CD8-positive, alpha-beta memory T cell (primary cell): ENCODE data around the gene MAPK7. TPM values are rescaled to one million over a fixed set of nuclear protein-coding genes. Genes with fewer than 3 reads are reported as not detected.

Experiments used
- CTCF ChIA-PET: fragments of 350-600 bp; sonication (Branson Sonifier 250); formaldehyde crosslinking; loops from one replicate; lab custom pipeline; 2021; ENCODE audit warnings: antibody characterized with exemption; lab: Charles Lee
- POLR2A ChIA-PET: fragments of 350-600 bp; sonication (Branson Sonifier 250); formaldehyde crosslinking; loops from one replicate; lab custom pipeline; 2021; ENCODE audit warnings: antibody characterized with exemption; lab: Charles Lee
- DNase-seq, 5 donors: peaks; one replicate each; pipeline versions ENCODE4 v3.0.0 to v3.0.0-alpha.2; 2020 to 2022; ENCODE audit warnings: mixed read lengths in 1 of 5
- H3K27ac ChIP-seq: one replicate; pipeline ENCODE4 v1.7.0; 2013; ENCODE audit warnings: low read depth, mild to moderate bottlenecking, low read length, moderate library complexity
- H3K27me3 ChIP-seq: 2 replicates; pipeline ENCODE4 v1.7.0; 2013; ENCODE audit warnings: low read length, mild to moderate bottlenecking; ENCODE audit not compliant: insufficient read depth, poor library complexity, severe bottlenecking
- H3K36me3 ChIP-seq: 2 replicates; pipeline ENCODE4 v1.7.0; 2013; ENCODE audit warnings: mild to moderate bottlenecking, low read length, moderate library complexity; ENCODE audit not compliant: insufficient read depth
- H3K4me1 ChIP-seq: 2 replicates; pipeline ENCODE4 v1.7.0; 2013; ENCODE audit warnings: mild to moderate bottlenecking, low read length, moderate library complexity; ENCODE audit not compliant: insufficient read depth
- H3K4me3 ChIP-seq: 2 replicates; pipeline ENCODE4 v1.7.0; 2013; ENCODE audit warnings: mild to moderate bottlenecking, low read length
- H3K9me3 ChIP-seq: 2 replicates; pipeline ENCODE4 v1.7.0; 2013; ENCODE audit warnings: mild to moderate bottlenecking, low read length
- H3K27ac Mint-ChIP-seq, 8 donors: one replicate each; pipeline ENCODE4 v1.8.0; 2020 to 2021; ENCODE audit warnings: mixed read lengths in 8 of 8, mild to moderate bottlenecking in 6 of 8, inconsistent platforms in 3 of 8, moderate library complexity in 3 of 8
- H3K27me3 Mint-ChIP-seq, 2 donors: one replicate each; pipeline ENCODE4 v1.8.0; 2020 to 2021; ENCODE audit warnings: mixed read lengths in 2 of 2, mild to moderate bottlenecking in 1 of 2, moderate library complexity in 1 of 2
- H3K36me3 Mint-ChIP-seq, 3 donors: one replicate each; pipeline ENCODE4 v1.8.0; 2020 to 2021; ENCODE audit warnings: mixed read lengths in 3 of 3, inconsistent platforms in 1 of 3, mild to moderate bottlenecking in 1 of 3
- H3K4me1 Mint-ChIP-seq, 3 donors: one replicate each; pipeline ENCODE4 v1.8.0; 2020 to 2021; ENCODE audit warnings: mixed read lengths in 3 of 3, inconsistent platforms in 1 of 3, mild to moderate bottlenecking in 1 of 3
- H3K4me3 Mint-ChIP-seq, 7 donors: one replicate each; pipeline ENCODE4 v1.8.0; 2020 to 2021; ENCODE audit warnings: mixed read lengths in 7 of 7, mild to moderate bottlenecking in 6 of 7, moderate library complexity in 4 of 7, inconsistent platforms in 2 of 7
- H3K9me3 Mint-ChIP-seq, 5 donors: one replicate each; pipeline ENCODE4 v1.8.0; 2020 to 2022; ENCODE audit warnings: mixed read lengths in 5 of 5, mild to moderate bottlenecking in 3 of 5, moderate library complexity in 2 of 5, inconsistent platforms in 1 of 5
- polyA plus RNA-seq: library from polyadenylated mRNA; unstranded; fragments of 300-500 nt; fragmentation: Illumina TruSeq; gene quantifications from one replicate; pipeline ENCODE4 v1.2.3, GENCODE V29; 2021
- total RNA-seq, 2 experiments: library from RNA; stranded (reverse); gene quantifications; one replicate each; pipeline ENCODE4 v1.2.3, GENCODE V29; 2021

Gene MAPK7
- total and polyA plus RNA-seq, 3 experiments from 2014 or later = 11.2 to 19.8 (median 15.1) TPM

- H3K4me3 ChIP-seq = no peak overlapping the region
- ChIA-PET CTCF (interaction anchor here (1.0 to 2.5 kb wide), 2 partner anchors 8 to 10 kb away, joined by 5 to 14 read pairs; partner anchors contain the start of gene B9D1), POLR2A (no interaction called here)
- H3K27ac ChIP-seq = no peak overlapping the region
- H3K27me3 ChIP-seq = no peaks in the 10 kb centered on the region
- H3K27me3 Mint-ChIP-seq = peaks cover 11 to 14% of the 10 kb centered on the region in 2 donors
- H3K4me1 Mint-ChIP-seq = no peaks in the 10 kb centered on the region
- H3K9me3 Mint-ChIP-seq = no peaks in the 10 kb centered on the region
- no peak overlapping the region for H3K27ac Mint-ChIP-seq
- H3K4me1 ChIP-seq = no peaks in the 10 kb centered on the region
- H3K4me3 Mint-ChIP-seq = no peak overlapping the region
- H3K36me3 Mint-ChIP-seq = no peaks in the 10 kb centered on the region
- H3K36me3 ChIP-seq = no peaks in the 10 kb centered on the region
- no peak for DNase-seq
- H3K9me3 ChIP-seq = no peaks in the 10 kb centered on the region
Observed at GRCh38 chr17:19354748-19355147, 23.6 kb upstream of the MAPK7 start.

GRCh38 chr17:19357351-19357750 is 20.9 kb upstream of the MAPK7 start:
- Mint-ChIP-seq H3K4me1 (peaks cover 7 to 11% (median 10%) of the 10 kb centered on the region in 3 donors), H3K4me3 (peak overlapping the region in 1 of 7 donors; percentile 31), H3K27me3 (peaks cover 9 to 14% of the 10 kb centered on the region in 2 donors), H3K9me3 (no peaks in the 10 kb centered on the region), H3K36me3 (no peaks in the 10 kb centered on the region), H3K27ac (no peak overlapping the region)
- DNase-seq = no peak
- POLR2A ChIA-PET = no interaction called here
- CTCF ChIA-PET = interaction anchor here (2.6 kb wide), 1 partner anchor 90 kb away, joined by 10 read pairs; no protein-coding TSS in a partner anchor
- Histone ChIP-seq H3K27me3 (no peaks in the 10 kb centered on the region), H3K4me3 (no peak overlapping the region), H3K4me1 (peaks cover 7% of the 10 kb centered on the region), H3K9me3 (no peaks in the 10 kb centered on the region), H3K27ac (no peak overlapping the region), H3K36me3 (no peaks in the 10 kb centered on the region)

GRCh38 chr17:19357761-19358160 is 20.5 kb upstream of the MAPK7 start:
- H3K9me3 ChIP-seq = no peaks in the 10 kb centered on the region
- ChIA-PET POLR2A (no interaction called here), CTCF (interaction anchor here (2.6 kb wide), 1 partner anchor 90 kb away, joined by 10 read pairs; no protein-coding TSS in a partner anchor)
- Mint-ChIP-seq H3K36me3 (peaks cover 0 to 2% (median 0%) of the 10 kb centered on the region in 3 donors), H3K4me1 (peaks cover 9 to 13% (median 10%) of the 10 kb centered on the region in 3 donors), H3K27ac (no peak overlapping the region), H3K4me3 (no peak overlapping the region), H3K27me3 (peaks cover 9 to 14% of the 10 kb centered on the region in 2 donors), H3K9me3 (no peaks in the 10 kb centered on the region)
- no peaks in the 10 kb centered on the region for H3K27me3 ChIP-seq
- H3K4me1 ChIP-seq = peaks cover 7% of the 10 kb centered on the region
- peak in 1 of 5 donors; percentile 24 for DNase-seq
- no peak overlapping the region for H3K4me3 ChIP-seq
- H3K36me3 ChIP-seq = no peaks in the 10 kb centered on the region
- H3K27ac ChIP-seq = no peak overlapping the region

- Histone ChIP-seq H3K36me3 (no peaks in the 10 kb centered on the region), H3K4me1 (peaks cover 7% of the 10 kb centered on the region), H3K9me3 (no peaks in the 10 kb centered on the region), H3K4me3 (no peak overlapping the region), H3K27ac (no peak overlapping the region), H3K27me3 (no peaks in the 10 kb centered on the region)
- peaks cover 9% of the 10 kb centered on the region in 2 donors for H3K27me3 Mint-ChIP-seq
- DNase-seq = peak in 1 of 5 donors; percentile 37
- no peak overlapping the region for H3K4me3 Mint-ChIP-seq
- peaks cover 0 to 2% (median 0%) of the 10 kb centered on the region in 3 donors for H3K36me3 Mint-ChIP-seq
- peak overlapping the region in 1 of 8 donors; percentile 6 for H3K27ac Mint-ChIP-seq
- POLR2A ChIA-PET = no interaction called here
- H3K9me3 Mint-ChIP-seq = no peaks in the 10 kb centered on the region
- H3K4me1 Mint-ChIP-seq = peaks cover 10 to 16% (median 11%) of the 10 kb centered on the region in 3 donors
- CTCF ChIA-PET = interaction anchor here (8.0 kb wide), 1 partner anchor 88 kb away, joined by 152 read pairs; no protein-coding TSS in a partner anchor
Observed at GRCh38 chr17:19359151-19359550, 19.1 kb upstream of the MAPK7 start.

GRCh38 chr17:19359856-19360255 is 18.4 kb upstream of the MAPK7 start:
- peak in 1 of 5 donors; percentile 41 for DNase-seq
- ChIA-PET CTCF (interaction anchor here (8.0 kb wide), 1 partner anchor 87 kb away, joined by 152 read pairs; no protein-coding TSS in a partner anchor), POLR2A (no interaction called here)
- Histone ChIP-seq H3K4me1 (peaks cover 7% of the 10 kb centered on the region), H3K4me3 (no peak overlapping the region), H3K27me3 (no peaks in the 10 kb centered on the region), H3K9me3 (no peaks in the 10 kb centered on the region), H3K27ac (no peak overlapping the region), H3K36me3 (no peaks in the 10 kb centered on the region)
- Mint-ChIP-seq H3K27ac (no peak overlapping the region), H3K4me3 (no peak overlapping the region), H3K27me3 (peaks cover 8 to 9% of the 10 kb centered on the region in 2 donors), H3K4me1 (peaks cover 10 to 16% (median 11%) of the 10 kb centered on the region in 3 donors), H3K9me3 (no peaks in the 10 kb centered on the region), H3K36me3 (peaks cover 0 to 2% (median 0%) of the 10 kb centered on the region in 3 donors)

GRCh38 chr17:19360772-19361171 is 17.5 kb upstream of the MAPK7 start:
- Histone ChIP-seq H3K4me3 (no peak overlapping the region), H3K4me1 (peaks cover 7% of the 10 kb centered on the region), H3K27ac (no peak overlapping the region), H3K36me3 (no peaks in the 10 kb centered on the region), H3K9me3 (no peaks in the 10 kb centered on the region), H3K27me3 (no peaks in the 10 kb centered on the region)
- POLR2A ChIA-PET = no interaction called here
- peak overlapping the region in 1 of 8 donors; percentile 19 for H3K27ac Mint-ChIP-seq
- DNase-seq = peak in 1 of 5 donors; percentile 43
- H3K4me1 Mint-ChIP-seq = peaks cover 10 to 16% (median 11%) of the 10 kb centered on the region in 3 donors
- CTCF ChIA-PET = interaction anchor here (8.0 kb wide), 1 partner anchor 86 kb away, joined by 152 read pairs; no protein-coding TSS in a partner anchor
- peaks cover 0 to 2% (median 0%) of the 10 kb centered on the region in 3 donors for H3K36me3 Mint-ChIP-seq
- peak overlapping the region in 2 of 7 donors; percentile 20 to 83 for H3K4me3 Mint-ChIP-seq
- peaks cover 8 to 9% of the 10 kb centered on the region in 2 donors for H3K27me3 Mint-ChIP-seq
- H3K9me3 Mint-ChIP-seq = no peaks in the 10 kb centered on the region

- peaks cover 7% of the 10 kb centered on the region for H3K4me1 ChIP-seq
- peak overlapping the region in 4 of 8 donors; percentile 27 to 79 (median 72) for H3K27ac Mint-ChIP-seq
- H3K9me3 ChIP-seq = no peaks in the 10 kb centered on the region
- peak in 1 of 5 donors; percentile 2 for DNase-seq
- H3K36me3 ChIP-seq = no peaks in the 10 kb centered on the region
- no peak overlapping the region for H3K4me3 ChIP-seq
- peak overlapping the region; percentile 13 to 94 (median 65) for H3K4me3 Mint-ChIP-seq
- ChIA-PET CTCF (interaction anchor here (6.5 to 8.0 kb wide), 2 partner anchors 16 to 86 kb away, joined by 118 to 152 read pairs; partner anchors contain the start of gene MAPK7), POLR2A (no interaction called here)
- peaks cover 0 to 2% (median 0%) of the 10 kb centered on the region in 3 donors for H3K36me3 Mint-ChIP-seq
- no peaks in the 10 kb centered on the region for H3K9me3 Mint-ChIP-seq
- no peaks in the 10 kb centered on the region for H3K27me3 ChIP-seq
- no peak overlapping the region for H3K27ac ChIP-seq
- H3K4me1 Mint-ChIP-seq = peaks cover 10 to 16% (median 11%) of the 10 kb centered on the region in 3 donors
- H3K27me3 Mint-ChIP-seq = peaks cover 8% of the 10 kb centered on the region in 2 donors
Observed at GRCh38 chr17:19361326-19361725, 17.0 kb upstream of the MAPK7 start.

GRCh38 chr17:19361944-19362276 is 16.4 kb upstream of the MAPK7 start:
- peak overlapping the region in 7 of 8 donors; percentile 52 to 91 (median 73) for H3K27ac Mint-ChIP-seq
- Histone ChIP-seq H3K4me1 (peaks cover 7% of the 10 kb centered on the region), H3K4me3 (peak overlapping the region; percentile 89), H3K36me3 (no peaks in the 10 kb centered on the region), H3K27ac (peak overlapping the region; percentile 73), H3K27me3 (no peaks in the 10 kb centered on the region), H3K9me3 (no peaks in the 10 kb centered on the region)
- peak overlapping the region; percentile 65 to 96 (median 79) for H3K4me3 Mint-ChIP-seq
- peaks cover 10 to 16% (median 11%) of the 10 kb centered on the region in 3 donors for H3K4me1 Mint-ChIP-seq
- POLR2A ChIA-PET = interaction anchor here (1.8 kb wide), 1 partner anchor 16 kb away, joined by 18 read pairs; the partner anchor contains the start of gene MAPK7
- H3K27me3 Mint-ChIP-seq = peaks cover 7 to 8% of the 10 kb centered on the region in 2 donors
- DNase-seq = no peak
- H3K9me3 Mint-ChIP-seq = no peaks in the 10 kb centered on the region
- CTCF ChIA-PET = interaction anchor here (1.3 to 8.0 kb wide), 7 partner anchors 15 to 410 kb away, joined by 3 to 152 read pairs (median 13); partner anchors contain the start of genes MAPK7 and MFAP4
- H3K36me3 Mint-ChIP-seq = peaks cover 0 to 2% (median 0%) of the 10 kb centered on the region in 3 donors
